Stimulated activated naive B cell treated with anti-CD40 and anti-IgM and Interleukin-4, amounts not matched to agents 10 μg/mL and 1 μg/mL and 100 μg/mL, for 72 hours (primary cell): ENCODE results near the gene UMAD1.
"Not testable (repeated sequence)": the region's sequence is repeated elsewhere in the genome, so short reads cannot be mapped to it uniquely, and the experiment has no call there.

Experiments
- ATAC-seq, 2 donors: fragments of 150-1000 bp; cut with Tn5 transposase; replicated peaks; 2 replicates each; pipeline ENCODE4 v1.10.0; 2021; ENCODE audit warnings: moderate library complexity in 1 of 2
- DNase-seq: peaks from one replicate; pipeline ENCODE4 v3.0.0; 2021
- H3K27ac Mint-ChIP-seq: one replicate; pipeline ENCODE4 v1.8.0; 2022; ENCODE audit warnings: mild to moderate bottlenecking, mixed read lengths
- H3K27me3 Mint-ChIP-seq, 2 donors: one replicate each; pipeline ENCODE4 v1.8.0; 2022; ENCODE audit warnings: mixed read lengths in 2 of 2
- H3K36me3 Mint-ChIP-seq, 2 donors: one replicate each; pipeline ENCODE4 v1.8.0; 2022; ENCODE audit warnings: mixed read lengths in 2 of 2, mild to moderate bottlenecking in 1 of 2
- H3K4me1 Mint-ChIP-seq, 2 donors: one replicate each; pipeline ENCODE4 v1.8.0; 2022; ENCODE audit warnings: mixed read lengths in 2 of 2, mild to moderate bottlenecking in 1 of 2
- H3K4me3 Mint-ChIP-seq, 2 donors: one replicate each; pipeline ENCODE4 v1.8.0; 2022; ENCODE audit warnings: mild to moderate bottlenecking in 2 of 2, mixed read lengths in 2 of 2, moderate library complexity in 1 of 2
- H3K9me3 Mint-ChIP-seq, 2 donors: one replicate each; pipeline ENCODE4 v1.8.0; 2022; ENCODE audit warnings: mixed read lengths in 2 of 2, mild to moderate bottlenecking in 1 of 2

Gene UMAD1

GRCh38 chr7:7665031-7665430 is 24.5 kb downstream of the UMAD1 start:
- Mint-ChIP-seq H3K27me3 (no peaks in the 10 kb centered on the region), H3K4me3 (no peak overlapping the region), H3K36me3 (peaks cover 12 to 15% of the 10 kb centered on the region in 2 donors), H3K4me1 (peaks cover 13 to 19% of the 10 kb centered on the region in 2 donors), H3K27ac (no peak overlapping the region), H3K9me3 (no peaks in the 10 kb centered on the region)
- DNase-seq (no peak), ATAC-seq (no peak)

DNA sequence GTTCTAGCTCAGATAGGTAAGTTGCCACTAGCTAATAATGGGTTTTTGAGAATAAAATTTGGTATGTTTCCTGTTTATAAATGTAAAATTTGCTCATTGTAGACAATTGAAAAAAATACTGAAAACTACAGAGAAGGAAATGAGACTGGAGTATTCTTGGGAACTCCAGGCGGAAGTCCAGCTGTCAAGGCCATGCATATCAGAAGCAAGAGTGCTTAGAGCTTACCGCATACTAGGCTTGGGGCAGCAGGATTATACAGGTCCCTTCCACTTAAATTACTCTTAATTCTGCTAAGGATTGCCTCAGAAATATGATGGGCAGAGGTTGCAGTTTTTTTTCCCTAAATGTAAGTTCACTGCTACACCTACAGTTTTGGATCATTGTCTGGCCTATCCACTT is 26.6 kb downstream of the UMAD1 start:
- H3K27ac Mint-ChIP-seq, result no peak overlapping the region

GRCh38 chr7:7668706-7669105 is 28.2 kb downstream of the UMAD1 start:
- peaks cover 0 to 7% of the 10 kb centered on the region in 2 donors for H3K9me3 Mint-ChIP-seq
- H3K4me1 Mint-ChIP-seq, result peaks cover 28 to 47% of the 10 kb centered on the region in 2 donors
- ATAC-seq, result no peak
- peaks cover 16 to 25% of the 10 kb centered on the region in 2 donors for H3K36me3 Mint-ChIP-seq
- no peak for DNase-seq
- H3K27ac Mint-ChIP-seq, result no peak overlapping the region
- H3K4me3 Mint-ChIP-seq, result no peak overlapping the region
- no peaks in the 10 kb centered on the region for H3K27me3 Mint-ChIP-seq

More for the DNA sequence above, 26.6 kb downstream of the UMAD1 start:
- peaks cover 0 to 5% of the 10 kb centered on the region in 2 donors for H3K9me3 Mint-ChIP-seq
- H3K4me3 Mint-ChIP-seq, result no peak overlapping the region
- H3K27me3 Mint-ChIP-seq, result no peaks in the 10 kb centered on the region
- H3K36me3 Mint-ChIP-seq, result peaks cover 11 to 19% of the 10 kb centered on the region in 2 donors
- peaks cover 20 to 37% of the 10 kb centered on the region in 2 donors for H3K4me1 Mint-ChIP-seq
- DNase-seq (no peak), ATAC-seq (no peak)

DNA sequence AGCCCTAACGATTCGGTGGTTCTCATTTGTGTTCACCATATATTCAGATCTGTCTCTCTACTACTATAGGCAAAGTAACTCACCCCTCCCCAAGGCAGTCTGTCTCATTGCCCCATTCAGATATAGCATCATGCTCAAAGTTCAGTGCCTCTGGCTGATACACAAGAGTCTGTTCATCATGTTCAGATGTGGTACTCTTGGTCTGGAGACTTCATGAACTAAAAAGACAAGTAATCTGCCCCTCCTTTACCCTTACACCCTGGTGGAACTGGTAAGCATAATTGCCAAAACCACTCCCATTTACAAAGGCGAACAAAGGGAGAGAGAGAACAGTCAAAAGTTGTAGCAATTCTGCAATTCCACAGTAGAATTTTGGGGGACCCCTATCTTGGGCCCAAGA is 29.9 kb downstream of the UMAD1 start:
- peaks cover 22 to 33% of the 10 kb centered on the region in 2 donors for H3K36me3 Mint-ChIP-seq
- H3K27ac Mint-ChIP-seq, result no peak overlapping the region
- H3K9me3 Mint-ChIP-seq, result peaks cover 0 to 7% of the 10 kb centered on the region in 2 donors
- DNase-seq (no peak), ATAC-seq (no peak)
- H3K4me1 Mint-ChIP-seq, result peaks cover 24 to 41% of the 10 kb centered on the region in 2 donors
- H3K4me3 Mint-ChIP-seq, result no peak overlapping the region
- H3K27me3 Mint-ChIP-seq, result no peaks in the 10 kb centered on the region

- Mint-ChIP-seq H3K4me1 (peaks cover 26 to 40% of the 10 kb centered on the region in 2 donors), H3K27ac (peak overlapping the region; percentile 37), H3K27me3 (no peaks in the 10 kb centered on the region), H3K9me3 (peaks cover 4 to 10% of the 10 kb centered on the region in 2 donors), H3K4me3 (peak overlapping the region in 1 of 2 donors; percentile 15), H3K36me3 (peaks cover 27 to 39% of the 10 kb centered on the region in 2 donors)
- no peak for DNase-seq
- peak in 1 of 2 donors; percentile 29 for ATAC-seq
These were observed 30.8 kb downstream of the UMAD1 start for GRCh38 chr7:7671361-7671760.

DNA sequence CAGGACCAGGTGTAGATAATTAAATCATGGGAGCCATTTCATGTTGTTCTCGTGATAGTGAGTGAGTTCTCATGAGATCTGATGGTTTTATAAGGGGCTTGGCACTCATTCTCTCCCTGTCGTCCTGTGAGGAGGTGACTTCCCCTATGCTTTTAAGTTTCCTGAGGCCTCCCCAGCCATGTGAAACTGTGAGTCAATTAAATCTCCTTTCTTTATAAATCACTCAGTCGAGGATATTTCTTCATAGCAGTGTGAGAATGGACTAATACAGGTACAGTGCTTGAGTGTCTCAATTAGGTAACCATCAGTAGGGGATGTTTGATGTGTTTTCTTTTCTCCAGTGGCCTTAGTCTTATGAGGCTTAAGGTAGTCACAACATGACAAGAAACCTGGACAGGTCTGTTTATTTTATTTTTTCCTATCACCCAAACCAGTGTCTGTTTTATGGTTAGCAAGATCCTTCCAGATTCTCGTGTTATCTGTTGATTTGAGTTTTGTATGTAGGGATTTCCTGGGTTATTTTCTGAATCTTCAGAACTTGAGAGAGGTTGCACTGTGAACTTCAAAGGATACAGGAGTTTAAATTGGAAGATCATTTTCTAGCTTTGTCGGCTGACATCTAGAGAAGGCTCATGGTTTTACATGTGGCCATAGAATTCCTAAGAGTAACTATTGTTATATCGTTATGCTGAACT is 32.1 kb downstream of the UMAD1 start:
- no peaks in the 10 kb centered on the region for H3K27me3 Mint-ChIP-seq
- H3K4me3 Mint-ChIP-seq, result no peak overlapping the region
- peaks cover 26 to 40% of the 10 kb centered on the region in 2 donors for H3K4me1 Mint-ChIP-seq
- peaks cover 30 to 43% of the 10 kb centered on the region in 2 donors for H3K36me3 Mint-ChIP-seq
- peak; percentile 54 to 68 for ATAC-seq
- DNase-seq, result no peak
- peaks cover 4 to 11% of the 10 kb centered on the region in 2 donors for H3K9me3 Mint-ChIP-seq
- peak overlapping the region; percentile 42 for H3K27ac Mint-ChIP-seq

DNA sequence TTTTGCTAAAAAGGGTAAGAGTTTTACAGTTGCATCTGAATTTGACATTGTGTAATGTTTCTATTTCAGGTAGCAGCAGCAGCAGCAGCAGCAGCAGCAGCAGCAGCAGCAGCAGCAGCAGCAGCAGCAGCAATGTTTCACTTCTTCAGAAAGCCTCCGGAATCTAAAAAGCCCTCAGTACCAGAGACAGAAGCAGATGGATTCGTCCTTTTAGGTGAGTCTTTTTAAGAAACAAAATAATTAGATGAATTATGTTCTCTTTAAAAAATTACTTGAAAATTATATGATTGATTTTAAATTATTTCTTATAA is 32.6 kb downstream of the UMAD1 start:
- ATAC-seq (no peak), DNase-seq (no peak)
- Mint-ChIP-seq H3K4me3 (no peak overlapping the region), H3K9me3 (peaks cover 4 to 14% of the 10 kb centered on the region in 2 donors), H3K27me3 (no peaks in the 10 kb centered on the region), H3K36me3 (peaks cover 29 to 47% of the 10 kb centered on the region in 2 donors), H3K27ac (peak overlapping the region; percentile 22), H3K4me1 (peaks cover 26 to 40% of the 10 kb centered on the region in 2 donors)

GRCh38 chr7:7675686-7676085 is 35.1 kb downstream of the UMAD1 start:
- Mint-ChIP-seq H3K27ac (no peak overlapping the region), H3K4me1 (peaks cover 28 to 48% of the 10 kb centered on the region in 2 donors), H3K27me3 (no peaks in the 10 kb centered on the region), H3K9me3 (peaks cover 4 to 10% of the 10 kb centered on the region in 2 donors), H3K4me3 (no peak overlapping the region), H3K36me3 (peaks cover 26 to 34% of the 10 kb centered on the region in 2 donors)
- DNase-seq (no peak), ATAC-seq (no peak)

GRCh38 chr7:7679640-7680039 is 39.1 kb downstream of the UMAD1 start:
- not testable (repeated sequence) for H3K27me3 Mint-ChIP-seq, H3K4me3 Mint-ChIP-seq, H3K9me3 Mint-ChIP-seq, DNase-seq, ATAC-seq
- Mint-ChIP-seq H3K27ac (peak overlapping the region; percentile 16), H3K36me3 (peaks cover 20 to 21% of the 10 kb centered on the region in 2 donors), H3K4me1 (peaks cover 16 to 33% of the 10 kb centered on the region in 2 donors)

GRCh38 chr7:7681191-7681935 is 40.8 kb downstream of the UMAD1 start:
- no peak overlapping the region for H3K27ac Mint-ChIP-seq

GRCh38 chr7:7681936-7682329 is 41.4 kb downstream of the UMAD1 start:
- H3K4me3 Mint-ChIP-seq, result no peak overlapping the region
- no peak for ATAC-seq

More at GRCh38 chr7:7681191-7681935, 40.8 kb downstream of the UMAD1 start:
- ATAC-seq (peak; percentile 80 to 85), DNase-seq (peak; percentile 20)
- Mint-ChIP-seq H3K4me3 (no peak overlapping the region), H3K27me3 (no peaks in the 10 kb centered on the region), H3K4me1 (peaks cover 13 to 33% of the 10 kb centered on the region in 2 donors), H3K9me3 (peaks cover 0 to 4% of the 10 kb centered on the region in 2 donors), H3K36me3 (peaks cover 8 to 10% of the 10 kb centered on the region in 2 donors)

GRCh38 chr7:7682861-7683260 is 42.3 kb downstream of the UMAD1 start:
- H3K27ac Mint-ChIP-seq, result no peak overlapping the region
- H3K4me1 Mint-ChIP-seq, result peaks cover 23 to 45% of the 10 kb centered on the region in 2 donors
- H3K9me3 Mint-ChIP-seq, result peaks cover 0 to 1% of the 10 kb centered on the region in 2 donors
- H3K36me3 Mint-ChIP-seq, result peaks cover 3 to 5% of the 10 kb centered on the region in 2 donors
- H3K4me3 Mint-ChIP-seq, result no peak overlapping the region
- ATAC-seq (no peak), DNase-seq (no peak)
- no peaks in the 10 kb centered on the region for H3K27me3 Mint-ChIP-seq

More at GRCh38 chr7:7681936-7682329, 41.4 kb downstream of the UMAD1 start:
- Mint-ChIP-seq H3K9me3 (peaks cover 0 to 4% of the 10 kb centered on the region in 2 donors), H3K27me3 (no peaks in the 10 kb centered on the region), H3K27ac (no peak overlapping the region), H3K36me3 (peaks cover 8 to 10% of the 10 kb centered on the region in 2 donors), H3K4me1 (peaks cover 17 to 38% of the 10 kb centered on the region in 2 donors)
- DNase-seq, result no peak

- Mint-ChIP-seq H3K4me1 (peaks cover 22 to 45% of the 10 kb centered on the region in 2 donors), H3K27me3 (no peaks in the 10 kb centered on the region), H3K4me3 (no peak overlapping the region), H3K9me3 (no peaks in the 10 kb centered on the region), H3K27ac (no peak overlapping the region), H3K36me3 (peaks cover 3 to 4% of the 10 kb centered on the region in 2 donors)
- no peak for ATAC-seq
- DNase-seq, result no peak
These were observed 46.4 kb downstream of the UMAD1 start for GRCh38 chr7:7686811-7687508.

- peaks cover 22 to 42% of the 10 kb centered on the region in 2 donors for H3K4me1 Mint-ChIP-seq
- H3K27me3 Mint-ChIP-seq, result no peaks in the 10 kb centered on the region
- peak overlapping the region in 1 of 2 donors; percentile 61 for H3K4me3 Mint-ChIP-seq
- peaks cover 3 to 7% of the 10 kb centered on the region in 2 donors for H3K36me3 Mint-ChIP-seq
- DNase-seq (no peak), ATAC-seq (no peak)
- no peak overlapping the region for H3K27ac Mint-ChIP-seq
- no peaks in the 10 kb centered on the region for H3K9me3 Mint-ChIP-seq
These were observed 47.2 kb downstream of the UMAD1 start for GRCh38 chr7:7687800-7688199.
